GM10266 (cell line): Measurements from ENCODE around the gene CRIM1.

Source experiments
- DNase-seq: peaks from one replicate; pipeline ENCODE4 v3.0.0; 2012; ENCODE audit errors: extremely low spot score
- TF ChIP-seq, protein P1 (sequence below): IDR thresholded peaks from 2 replicates; pipeline ENCODE4 v1.5.1; 2012; ENCODE audit warnings: mild to moderate bottlenecking, low read depth; ENCODE audit not compliant: control insufficient read depth, insufficient read depth; ENCODE audit errors: missing control alignments

The CRIM1 gene

DNA sequence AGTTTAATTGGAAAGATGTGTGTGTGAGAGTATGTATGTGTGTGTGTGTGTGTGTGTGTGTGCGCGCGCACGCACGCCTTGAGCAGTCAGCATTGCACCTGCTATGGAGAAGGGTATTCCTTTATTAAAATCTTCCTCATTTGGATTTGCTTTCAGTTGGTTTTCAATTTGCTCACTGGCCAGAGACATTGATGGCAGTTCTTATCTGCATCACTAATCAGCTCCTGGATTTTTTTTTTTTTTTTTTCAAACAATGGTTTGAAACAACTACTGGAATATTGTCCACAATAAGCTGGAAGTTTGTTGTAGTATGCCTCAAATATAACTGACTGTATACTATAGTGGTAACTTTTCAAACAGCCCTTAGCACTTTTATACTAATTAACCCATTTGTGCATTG lies 194.4 kb downstream of the CRIM1 start:
- no peak for DNase-seq
- TF ChIP-seq, protein P1, sequence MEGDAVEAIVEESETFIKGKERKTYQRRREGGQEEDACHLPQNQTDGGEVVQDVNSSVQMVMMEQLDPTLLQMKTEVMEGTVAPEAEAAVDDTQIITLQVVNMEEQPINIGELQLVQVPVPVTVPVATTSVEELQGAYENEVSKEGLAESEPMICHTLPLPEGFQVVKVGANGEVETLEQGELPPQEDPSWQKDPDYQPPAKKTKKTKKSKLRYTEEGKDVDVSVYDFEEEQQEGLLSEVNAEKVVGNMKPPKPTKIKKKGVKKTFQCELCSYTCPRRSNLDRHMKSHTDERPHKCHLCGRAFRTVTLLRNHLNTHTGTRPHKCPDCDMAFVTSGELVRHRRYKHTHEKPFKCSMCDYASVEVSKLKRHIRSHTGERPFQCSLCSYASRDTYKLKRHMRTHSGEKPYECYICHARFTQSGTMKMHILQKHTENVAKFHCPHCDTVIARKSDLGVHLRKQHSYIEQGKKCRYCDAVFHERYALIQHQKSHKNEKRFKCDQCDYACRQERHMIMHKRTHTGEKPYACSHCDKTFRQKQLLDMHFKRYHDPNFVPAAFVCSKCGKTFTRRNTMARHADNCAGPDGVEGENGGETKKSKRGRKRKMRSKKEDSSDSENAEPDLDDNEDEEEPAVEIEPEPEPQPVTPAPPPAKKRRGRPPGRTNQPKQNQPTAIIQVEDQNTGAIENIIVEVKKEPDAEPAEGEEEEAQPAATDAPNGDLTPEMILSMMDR = no peak

DNA sequence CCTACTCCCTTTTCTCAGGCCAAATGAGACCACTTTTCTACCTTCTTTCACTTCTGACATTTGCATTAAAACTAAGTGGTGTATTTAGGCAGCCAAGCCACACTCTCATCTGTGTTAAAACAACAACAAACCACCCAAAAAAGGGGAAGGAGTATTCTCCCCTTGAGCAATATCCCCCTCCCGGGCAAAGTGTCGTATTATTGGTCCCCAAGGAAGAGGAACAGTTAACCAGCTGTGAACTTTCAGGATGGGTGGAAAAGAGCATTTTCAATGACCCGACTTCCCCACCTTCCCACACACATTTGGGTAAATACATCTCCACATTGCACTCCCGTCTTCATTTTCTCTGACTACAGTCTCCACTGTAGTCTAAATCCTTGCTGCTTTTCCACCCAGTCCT lies 198.1 kb downstream of the CRIM1 start:
- DNase-seq = no peak
- TF ChIP-seq, protein P1 = no peak

DNA sequence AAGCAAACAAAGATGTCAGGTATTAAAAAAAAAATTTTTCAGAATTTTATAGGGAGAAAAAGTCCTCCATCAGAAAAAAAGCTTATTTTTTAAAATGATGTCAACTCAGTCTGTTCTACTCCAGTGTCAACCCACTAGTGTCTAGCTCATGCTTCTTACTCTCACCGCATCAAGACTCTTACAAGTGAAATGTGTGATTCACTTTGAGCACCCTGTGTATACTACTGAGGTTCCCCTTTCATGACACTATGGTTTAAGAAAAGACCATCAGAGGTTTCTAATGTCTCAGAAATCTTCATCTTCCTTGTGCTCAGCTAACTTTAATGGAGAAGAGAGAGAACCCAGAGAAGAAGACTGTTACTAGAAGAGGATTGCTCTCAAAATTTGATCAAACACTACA lies 199.0 kb downstream of the CRIM1 start:
- DNase-seq = no peak
- TF ChIP-seq, protein P1 = no peak

DNA sequence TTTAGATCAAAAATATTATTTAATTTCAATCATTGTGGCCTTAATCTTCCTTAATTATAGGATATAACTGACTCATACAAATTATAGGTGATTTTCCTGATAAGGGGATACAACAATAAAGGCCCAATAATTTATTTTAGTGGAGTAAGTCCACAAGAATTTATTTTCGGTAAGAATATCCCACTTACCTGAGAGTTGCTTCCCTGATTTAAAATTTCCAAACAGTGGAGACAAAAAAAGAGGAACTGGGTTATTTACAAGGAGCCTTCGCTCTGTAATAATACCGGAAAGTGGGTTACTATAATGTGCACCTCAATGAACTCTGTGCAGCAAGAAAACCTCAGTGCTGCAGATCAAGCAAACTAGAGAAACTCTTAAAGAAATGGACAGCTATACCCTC lies 200.2 kb downstream of the CRIM1 start:
- DNase-seq = no peak
- TF ChIP-seq, protein P1 = no peak

DNA sequence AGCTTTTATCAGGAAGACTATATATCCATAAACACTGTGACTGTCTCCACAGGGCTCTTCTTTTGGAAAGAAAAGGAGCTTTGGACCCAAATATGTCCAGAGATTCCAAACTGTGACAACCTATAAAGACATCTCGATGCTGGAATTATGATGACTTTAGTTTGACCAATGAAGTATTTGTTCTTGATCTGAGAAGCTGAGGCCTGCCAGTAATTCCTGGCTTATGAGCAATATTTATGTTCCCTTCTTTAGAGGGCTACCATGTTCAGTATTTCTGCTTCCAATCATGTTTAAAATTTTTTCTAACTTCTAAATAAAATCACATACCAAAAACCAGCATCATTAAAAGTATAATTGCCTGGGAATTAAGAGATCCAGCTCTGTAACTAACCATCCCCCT lies 201.3 kb downstream of the CRIM1 start:
- TF ChIP-seq, protein P1 = no peak
- no peak for DNase-seq

DNA sequence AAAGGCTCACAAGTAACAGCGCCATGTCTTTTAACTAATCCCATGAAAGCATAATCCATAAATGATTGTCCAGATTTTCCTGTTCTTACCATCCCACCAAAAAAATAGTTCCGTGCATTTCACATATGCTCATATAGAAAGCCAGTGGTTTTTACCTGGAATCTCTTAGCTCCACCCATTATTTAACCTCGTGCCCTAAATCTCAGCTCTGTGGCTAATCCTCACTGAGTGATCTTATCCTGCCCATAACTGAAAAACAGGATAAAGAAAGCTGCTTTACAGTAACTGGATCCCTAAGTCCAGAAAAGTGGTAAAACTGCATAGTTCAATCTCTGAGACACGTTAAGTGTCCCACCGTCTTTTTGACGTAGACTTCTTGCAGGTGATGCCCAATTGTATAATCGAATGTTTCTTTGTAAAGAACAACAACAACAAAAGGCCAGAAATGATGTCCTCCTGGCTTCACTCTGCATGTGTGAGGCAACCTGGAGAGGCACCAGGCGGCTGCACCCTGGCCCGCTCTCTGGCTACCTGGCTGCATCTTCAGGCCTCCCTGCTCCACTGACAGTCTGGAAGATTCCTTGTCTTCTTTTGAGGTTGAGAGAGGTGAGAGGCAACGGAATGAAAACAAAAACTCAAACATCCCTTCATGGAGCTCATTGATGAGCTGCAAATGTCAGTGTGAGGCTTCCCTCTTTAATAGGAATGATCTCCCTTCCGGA lies 203.8 kb downstream of the CRIM1 start:
- TF ChIP-seq, protein P1 = no peak

DNA sequence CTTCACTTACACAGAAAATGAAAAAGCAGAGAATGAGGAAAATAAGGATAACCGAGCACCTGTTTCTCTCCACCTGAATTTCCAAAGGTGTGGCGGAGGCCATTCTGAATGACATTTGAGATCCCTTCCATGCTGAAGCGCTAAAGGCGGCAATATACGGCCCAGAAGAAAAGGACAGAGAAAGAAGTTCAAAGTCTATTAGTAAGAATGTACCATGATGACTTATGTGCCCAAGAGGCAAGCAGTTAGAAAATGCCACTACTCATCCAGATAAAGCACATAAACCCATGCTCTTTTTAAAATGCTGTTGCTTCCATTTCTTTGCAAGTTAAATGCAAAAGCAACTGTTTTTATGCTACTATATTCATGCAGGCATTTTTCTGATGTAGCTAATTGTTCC lies 205.1 kb downstream of the CRIM1 start:
- no peak for DNase-seq
- TF ChIP-seq, protein P1 = no peak

More for the DNA sequence above, 203.8 kb downstream of the CRIM1 start:
- DNase-seq = no peak
